Posterior vena cava (tissue), 2 donors: ENCODE data around the gene MAD1L1. TPM values are rescaled to one million over a fixed set of nuclear protein-coding genes. Genes with fewer than 3 reads are reported as not detected.

Source experiments
- DNase-seq: peaks from one replicate; pipeline ENCODE4 v3.0.0-alpha.2; 2020; ENCODE audit warnings: low spot score
- intact Hi-C, 2 donors: fragments of 100-400 bp; cut with DNase I; formaldehyde crosslinking; loops; one replicate each; pipeline versions ENCODE4 v1.14.1 to v1.14.2; 2022 to 2023
- total RNA-seq, 2 donors: library from RNA; stranded (reverse); fragmentation: NEBNext Ultra II Directional; extraction: Animal tissue kit (Norgen Biotek cat#: 25700); gene quantifications; one replicate each; pipeline ENCODE4 v1.2.1, GENCODE V29; 2021
- donor health status: DM: yes; HTN: yes; CAD: no.
- donor health status: DM: yes; HTN: yes; CAD: no.

MAD1L1 gene
- total RNA-seq, 2 donors from 2014 or later, result 17.3 to 24.7 TPM

DNA sequence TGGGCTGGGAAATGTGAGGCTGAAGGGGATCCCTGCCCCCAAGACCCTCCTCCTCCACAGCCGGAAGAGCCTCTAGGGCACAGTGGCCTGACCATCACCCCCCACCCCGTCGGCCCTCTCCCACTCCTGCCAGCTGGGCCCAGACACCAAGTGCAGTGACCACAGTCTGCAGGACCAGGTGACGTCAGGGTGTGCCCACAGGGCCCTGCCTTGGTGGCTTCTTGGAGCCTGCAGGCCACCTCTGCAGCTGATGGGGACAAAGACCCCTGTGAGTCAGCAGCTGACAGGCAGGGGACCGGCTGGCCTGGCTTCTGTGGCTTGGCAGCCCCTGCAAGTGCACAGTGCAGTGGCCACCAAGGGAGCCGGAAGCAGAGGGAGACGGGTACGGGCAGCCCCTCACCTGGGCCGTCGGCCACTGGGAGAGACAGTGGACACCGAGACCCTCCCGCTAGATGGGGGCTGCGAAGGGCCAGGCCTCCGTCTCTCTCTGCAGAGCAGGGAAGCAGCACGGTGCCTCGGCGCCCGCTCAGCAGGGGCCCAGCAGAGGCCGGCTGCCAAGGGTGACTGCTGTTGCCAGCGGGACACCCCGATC, 288.0 kb downstream of the MAD1L1 start:
- intact Hi-C loops, result no loop called here
- peak; percentile 77 for DNase-seq

GRCh38 chr7:1943933-1944618, 288.7 kb downstream of the MAD1L1 start:
- intact Hi-C loops, result no loop called here
- DNase-seq, result peak; percentile 50

DNA sequence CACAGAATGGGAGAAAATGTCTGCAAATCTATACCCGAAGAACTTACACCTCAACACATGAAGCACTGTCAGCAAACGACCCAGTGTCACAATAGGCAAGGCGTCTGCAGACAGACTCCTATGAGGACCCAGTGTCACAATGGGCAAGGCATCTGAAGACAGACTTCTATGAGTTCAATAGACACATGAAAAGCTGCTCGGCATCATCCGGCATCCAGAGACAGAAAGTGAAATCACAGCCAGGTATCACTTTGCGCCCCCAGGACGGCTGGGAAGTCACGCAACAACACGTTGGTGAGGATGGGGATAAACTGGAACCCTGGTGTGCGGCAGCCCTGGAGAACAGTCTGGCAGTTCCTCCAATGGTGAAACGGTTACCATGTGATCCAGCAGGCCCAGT, 289.4 kb downstream of the MAD1L1 start:
- intact Hi-C loops, result no loop called here
- DNase-seq, result peak; percentile 29

DNA sequence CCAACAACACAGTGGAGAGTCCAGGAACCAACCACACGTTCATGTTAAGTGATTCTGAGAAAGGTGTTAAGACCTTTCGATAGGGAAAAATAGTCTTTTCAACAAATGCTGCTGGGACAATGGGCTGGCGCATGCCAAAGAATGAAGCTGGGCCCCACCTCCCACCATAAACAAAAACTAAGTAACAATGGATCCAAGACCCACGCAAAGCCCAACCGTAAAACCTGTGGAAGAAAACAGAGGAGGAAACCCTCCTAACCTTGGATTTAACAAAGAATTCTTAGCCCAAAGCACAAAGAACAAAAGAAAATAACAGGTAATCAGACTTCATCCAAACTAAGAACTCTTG, 289.8 kb downstream of the MAD1L1 start:
- intact Hi-C loops, result no loop called here
- no peak for DNase-seq

DNA sequence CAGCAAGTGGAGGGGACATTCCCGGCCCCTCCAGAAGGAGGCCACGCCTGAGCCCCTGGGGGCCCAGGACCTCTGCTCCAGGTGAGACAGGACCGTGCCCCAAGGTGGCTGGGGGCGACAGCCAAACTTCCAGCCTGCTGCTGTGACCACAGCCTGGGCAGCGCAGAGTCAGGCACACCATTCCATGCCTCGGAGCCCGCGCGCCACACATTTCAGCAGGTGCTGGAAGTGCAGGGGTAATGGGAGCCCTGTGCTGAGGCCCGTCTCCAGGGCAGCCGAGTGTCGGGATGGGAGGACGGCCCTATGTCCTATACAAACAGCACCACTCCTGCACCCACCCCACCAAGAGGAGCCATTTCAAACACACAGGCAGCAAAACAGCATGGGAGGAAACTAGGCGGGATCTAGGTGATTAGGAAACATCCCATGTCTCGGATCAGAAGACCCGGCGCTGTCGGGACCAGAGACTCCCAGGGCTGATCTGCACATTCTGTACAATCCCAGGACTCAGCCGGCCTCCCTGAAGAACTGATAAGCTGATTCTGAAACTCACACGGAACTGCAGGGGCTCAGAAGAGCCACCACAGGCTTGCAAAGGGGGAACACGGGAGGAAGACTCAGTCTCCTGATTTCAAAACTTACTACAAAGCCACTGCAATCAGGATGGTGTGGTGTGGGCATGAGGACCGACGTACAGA, 290.4 kb downstream of the MAD1L1 start:
- intact Hi-C loops, result no loop called here
- DNase-seq, result peak; percentile 64

DNA sequence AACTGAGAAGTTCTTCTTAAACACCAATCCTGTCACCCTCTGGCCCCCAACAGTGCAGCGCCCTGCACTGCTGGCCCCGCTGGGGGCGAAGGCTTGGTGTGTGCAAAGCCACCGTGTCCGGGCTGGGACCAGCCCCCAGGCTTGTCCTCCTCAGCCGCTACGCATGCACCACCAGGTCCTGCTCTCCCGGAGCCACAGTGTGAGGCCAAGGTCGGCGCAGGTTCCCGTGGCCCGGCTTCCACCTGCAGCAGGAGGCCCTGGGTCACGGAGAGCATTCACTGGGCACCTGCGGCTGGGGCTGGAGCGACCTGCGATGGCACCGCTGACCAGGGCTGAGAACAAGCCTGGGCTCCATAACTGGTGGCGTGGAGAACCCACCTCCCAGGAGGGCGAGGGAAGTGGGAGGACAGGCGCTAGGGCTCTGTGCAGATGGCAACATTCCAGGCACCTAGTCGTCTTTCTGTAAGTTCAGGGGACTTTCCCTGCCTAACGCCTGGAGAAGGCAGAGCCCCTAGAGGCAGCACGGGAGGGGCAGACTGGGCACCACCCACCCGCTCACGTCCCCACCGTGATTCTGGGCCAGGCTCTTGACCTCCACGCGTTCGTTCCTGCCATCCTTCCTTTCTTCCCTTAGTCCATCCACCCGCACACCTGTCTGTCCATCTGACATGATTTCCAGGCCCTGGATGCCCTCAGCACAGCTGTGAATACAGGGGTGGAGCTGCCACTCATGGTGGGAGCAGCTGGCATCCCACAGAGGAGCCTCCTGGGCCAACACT, 291.1 kb downstream of the MAD1L1 start:
- intact Hi-C loops, result no loop called here
- DNase-seq, result peak; percentile 72

- intact Hi-C loops, result no loop called here
- DNase-seq, result peak; percentile 72
Measured at GRCh38 chr7:1940863-1941262, 291.9 kb downstream of the MAD1L1 start.

- intact Hi-C loops, result no loop called here
- DNase-seq, result peak; percentile 92
Measured at GRCh38 chr7:1940402-1940786, 292.4 kb downstream of the MAD1L1 start.

GRCh38 chr7:1939434-1940401, 293.0 kb downstream of the MAD1L1 start:
- intact Hi-C loops, result loop anchor here in 1 of 2 donors (5.0 kb wide), 1 partner anchor 48 kb away; no protein-coding TSS in a partner anchor
- peak; percentile 80 for DNase-seq

DNA sequence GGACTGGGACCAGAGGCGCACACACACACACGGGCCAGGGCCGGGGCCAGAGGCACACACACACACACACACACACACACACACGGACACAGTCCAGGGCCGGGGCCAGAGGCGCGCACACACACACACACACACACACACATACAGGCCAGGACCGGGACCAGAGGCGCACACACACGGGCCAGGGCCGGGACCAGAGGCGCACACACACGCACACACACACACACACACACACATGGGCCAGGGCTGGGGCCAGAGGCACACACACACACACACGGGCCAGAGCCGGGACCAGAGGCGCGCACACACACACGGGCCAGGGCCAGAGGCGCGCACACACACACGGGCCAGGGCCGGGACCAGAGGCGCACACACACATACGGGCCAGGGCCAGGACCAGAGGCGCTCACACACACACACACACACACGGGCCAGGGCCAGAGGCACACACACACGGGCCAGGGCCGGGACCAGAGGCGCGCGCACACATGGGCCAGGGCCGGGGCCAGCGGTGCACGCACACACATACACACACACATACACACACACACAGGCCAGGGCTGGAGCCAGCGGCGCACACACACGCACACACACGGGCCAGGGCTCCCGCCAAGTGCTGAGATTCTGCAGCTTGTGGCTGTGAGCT, 293.8 kb downstream of the MAD1L1 start:
- peak; percentile 64 for DNase-seq
- intact Hi-C loops, result loop anchor here in 1 of 2 donors (5.0 kb wide), 1 partner anchor 48 kb away; no protein-coding TSS in a partner anchor

DNA sequence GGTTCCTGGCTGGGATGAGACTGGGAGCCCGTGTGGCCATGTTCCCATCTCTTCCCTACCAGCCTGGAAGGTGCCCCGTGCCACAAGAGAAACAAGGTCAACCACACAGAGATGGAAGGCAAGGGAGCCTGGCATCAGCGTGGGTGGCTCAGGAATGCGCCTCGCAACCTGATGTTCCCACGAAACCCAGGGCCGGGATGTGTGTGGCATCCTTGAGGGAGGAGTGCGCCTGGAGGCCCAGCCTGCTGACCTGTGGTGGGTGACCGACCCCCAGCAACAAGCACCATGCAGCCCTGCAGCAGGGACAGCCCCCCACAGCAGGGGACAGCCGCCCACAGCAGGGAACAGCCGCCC, 295.5 kb downstream of the MAD1L1 start:
- DNase-seq, result peak; percentile 59
- intact Hi-C loops, result loop anchor here in 1 of 2 donors (5.0 kb wide), 1 partner anchor 50 kb away; no protein-coding TSS in a partner anchor

GRCh38 chr7:1936531-1937251, 296.1 kb downstream of the MAD1L1 start:
- peak; percentile 73 for DNase-seq
- intact Hi-C loops, result loop anchor here in 1 of 2 donors (5.0 kb wide), 1 partner anchor 51 kb away; no protein-coding TSS in a partner anchor

DNA sequence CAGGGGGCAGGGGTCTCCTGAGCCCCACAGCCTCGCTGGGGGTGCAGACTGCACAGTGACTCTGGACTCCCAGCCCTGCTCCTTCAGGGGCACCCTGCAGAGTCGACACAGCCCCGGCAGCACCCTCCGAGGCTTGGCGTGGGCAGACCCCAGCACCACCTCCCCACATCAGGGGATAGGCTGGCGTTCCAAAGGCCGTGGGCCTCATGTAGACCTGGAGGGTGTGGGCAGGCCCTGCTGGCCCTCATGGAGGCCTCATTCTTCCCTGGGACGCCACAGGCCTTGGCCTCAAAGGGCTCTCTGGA, 296.8 kb downstream of the MAD1L1 start:
- DNase-seq, result peak; percentile 78
- intact Hi-C loops, result loop anchor here in 1 of 2 donors (5.0 kb wide), 1 partner anchor 51 kb away; no protein-coding TSS in a partner anchor

DNA sequence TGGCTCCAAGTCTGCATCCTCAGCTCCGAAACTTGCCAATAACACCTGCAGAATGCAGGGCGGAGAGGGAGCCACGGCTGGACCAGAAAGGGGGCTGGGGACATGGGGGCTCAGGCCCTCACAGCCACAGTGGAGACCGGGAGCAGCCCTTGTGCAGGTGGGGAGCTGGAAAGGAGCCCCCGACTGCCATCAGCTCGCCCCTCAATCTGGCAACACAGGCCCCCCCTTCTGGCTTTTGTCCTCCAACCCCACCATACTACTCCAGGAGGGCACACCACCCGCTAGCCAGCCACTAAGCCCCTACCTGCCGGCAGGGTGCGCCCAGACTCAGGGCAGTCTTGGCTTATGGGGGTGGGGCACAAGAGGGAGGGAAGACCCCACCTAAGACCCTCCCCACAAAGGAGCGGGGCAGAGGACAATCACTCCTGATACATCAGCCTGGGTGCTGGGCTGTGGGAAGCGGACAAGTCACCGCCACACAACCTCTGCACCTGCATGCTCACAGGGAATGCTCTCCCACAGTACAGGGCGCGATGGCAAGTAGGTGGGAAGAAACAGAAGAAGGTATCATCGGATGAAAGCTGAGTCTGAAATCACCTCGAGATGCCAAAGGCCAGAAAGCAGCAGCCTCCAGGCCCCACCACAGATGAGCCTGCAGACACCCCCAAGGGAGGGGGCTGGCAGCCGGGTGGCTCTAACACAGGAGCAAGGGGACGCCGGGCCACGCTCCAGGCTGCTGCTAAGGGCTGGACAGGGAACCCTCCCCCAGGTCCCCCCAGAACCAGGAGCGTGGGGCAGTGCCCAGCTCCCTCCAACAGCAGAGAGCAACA, 297.4 kb downstream of the MAD1L1 start:
- DNase-seq, result no peak
- intact Hi-C loops, result loop anchor here in 1 of 2 donors (5.0 kb wide), 1 partner anchor 52 kb away; no protein-coding TSS in a partner anchor

DNA sequence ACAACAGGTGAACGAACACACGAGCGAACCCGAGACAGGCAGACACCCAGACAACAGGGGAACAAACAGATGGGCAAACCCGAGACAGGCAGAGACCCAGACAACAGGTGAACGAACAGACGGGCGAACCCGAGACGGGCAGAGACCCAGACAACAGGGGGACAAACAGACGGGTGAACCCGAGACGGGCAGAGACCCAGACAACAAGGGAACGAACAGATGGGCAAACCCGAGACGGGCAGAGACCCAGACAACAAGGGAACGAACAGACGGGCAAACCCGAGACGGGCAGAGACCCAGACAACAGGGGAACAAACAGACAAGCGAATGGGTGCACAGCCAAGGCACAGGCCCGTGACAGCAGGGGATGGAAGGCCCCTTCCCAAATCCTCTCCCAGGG, 298.0 kb downstream of the MAD1L1 start:
- intact Hi-C loops, result loop anchor here in 1 of 2 donors (5.0 kb wide), 1 partner anchor 53 kb away; no protein-coding TSS in a partner anchor
- DNase-seq, result no peak

GRCh38 chr7:1934017-1934416, 298.7 kb downstream of the MAD1L1 start:
- DNase-seq, result no peak
- intact Hi-C loops, result no loop called here
